Stimulated activated CD4-positive, alpha-beta T cell treated with anti-CD3 and anti-CD28 coated beads, Interleukin-1b, Interleukin-23, amount 100 ng/mL, for 1 hour (primary cell): ENCODE results near the gene METTL8.
"Not testable (repeated sequence)": the region's sequence is repeated elsewhere in the genome, so short reads cannot be mapped to it uniquely, and the experiment has no call there.

Source experiments
- DNase-seq, 2 donors: peaks; one replicate each; pipeline ENCODE4 v3.0.0-alpha.2; 2020; ENCODE audit warnings: low read depth in 2 of 2

Gene METTL8

DNA sequence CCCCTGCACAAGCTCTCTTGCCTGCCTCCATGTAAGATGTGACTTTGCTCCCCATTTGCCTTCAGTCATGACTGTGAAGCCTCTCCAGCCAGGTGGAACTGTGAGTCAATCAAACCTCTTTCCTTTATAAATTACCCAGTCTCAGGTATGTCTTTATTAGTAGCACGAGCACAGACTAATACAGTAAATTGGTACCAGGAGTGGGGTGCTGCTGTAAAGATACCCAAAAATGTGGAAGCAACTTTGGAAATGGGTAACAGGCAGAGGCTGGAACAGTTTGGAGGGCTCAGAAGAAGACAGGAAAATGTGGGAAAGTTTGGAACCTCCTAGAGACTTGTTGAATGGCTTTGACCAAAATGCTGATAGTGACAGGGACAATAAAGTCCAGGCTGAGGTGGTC lies 122.2 kb downstream of the METTL8 start:
- not testable (repeated sequence) for DNase-seq

DNA sequence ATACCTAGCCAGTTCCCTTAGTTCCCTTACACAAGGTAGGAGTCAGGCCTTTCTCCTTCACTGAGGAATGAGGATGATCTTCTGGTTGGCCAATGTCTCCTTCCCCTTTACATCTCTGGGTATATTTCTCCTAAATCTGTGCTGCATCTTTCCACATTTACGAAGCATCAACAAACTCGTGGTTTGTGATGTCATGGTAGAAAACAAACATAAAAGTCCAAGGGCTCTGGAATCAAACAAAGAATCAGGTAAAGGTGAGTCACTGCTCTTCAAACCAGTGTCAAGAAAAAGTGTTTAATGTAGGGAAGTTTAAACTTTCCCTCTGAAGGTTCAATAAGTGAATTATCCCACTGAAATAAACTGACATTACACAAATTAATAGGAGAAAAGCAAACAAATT lies 122.9 kb downstream of the METTL8 start:
- no peak for DNase-seq

DNA sequence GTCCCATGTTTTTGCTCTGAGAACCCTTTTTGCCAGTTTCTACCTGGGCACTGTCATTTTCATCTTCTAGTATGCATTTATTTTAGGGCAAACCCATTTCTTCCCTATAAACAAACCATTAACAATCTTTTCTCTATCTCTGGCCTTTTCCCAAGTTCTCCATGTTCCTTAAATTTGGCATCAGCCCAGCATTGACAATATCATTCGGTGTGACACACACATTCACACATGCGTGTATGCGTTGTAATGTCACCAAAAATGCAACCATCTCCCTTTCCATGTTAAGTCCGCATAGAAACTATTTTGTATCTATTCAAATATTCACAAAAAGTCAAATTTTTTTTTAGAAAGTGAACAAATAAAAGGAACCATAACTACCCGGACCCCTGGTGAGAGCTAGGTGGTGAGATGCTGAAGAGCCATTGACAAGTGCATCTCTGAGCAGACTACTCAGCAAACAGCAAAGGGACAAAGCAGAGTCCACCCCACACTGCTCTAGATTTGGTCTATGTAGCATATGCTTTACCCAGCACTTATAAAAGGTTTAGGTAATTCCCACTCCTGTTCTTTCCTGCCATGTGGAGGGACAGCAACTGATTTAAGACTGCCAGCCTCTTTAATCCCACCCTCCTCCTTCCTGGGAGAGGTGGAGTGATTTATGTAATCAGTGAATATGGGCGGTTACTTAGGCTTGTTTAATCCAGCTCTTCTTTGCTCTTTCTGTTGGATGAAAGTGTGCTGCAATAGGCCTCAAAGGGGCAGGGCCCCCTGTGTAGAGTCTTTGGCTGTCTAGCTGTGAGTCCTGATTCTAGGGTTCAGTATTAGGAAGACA lies 124.1 kb downstream of the METTL8 start:
- DNase-seq, result no peak

DNA sequence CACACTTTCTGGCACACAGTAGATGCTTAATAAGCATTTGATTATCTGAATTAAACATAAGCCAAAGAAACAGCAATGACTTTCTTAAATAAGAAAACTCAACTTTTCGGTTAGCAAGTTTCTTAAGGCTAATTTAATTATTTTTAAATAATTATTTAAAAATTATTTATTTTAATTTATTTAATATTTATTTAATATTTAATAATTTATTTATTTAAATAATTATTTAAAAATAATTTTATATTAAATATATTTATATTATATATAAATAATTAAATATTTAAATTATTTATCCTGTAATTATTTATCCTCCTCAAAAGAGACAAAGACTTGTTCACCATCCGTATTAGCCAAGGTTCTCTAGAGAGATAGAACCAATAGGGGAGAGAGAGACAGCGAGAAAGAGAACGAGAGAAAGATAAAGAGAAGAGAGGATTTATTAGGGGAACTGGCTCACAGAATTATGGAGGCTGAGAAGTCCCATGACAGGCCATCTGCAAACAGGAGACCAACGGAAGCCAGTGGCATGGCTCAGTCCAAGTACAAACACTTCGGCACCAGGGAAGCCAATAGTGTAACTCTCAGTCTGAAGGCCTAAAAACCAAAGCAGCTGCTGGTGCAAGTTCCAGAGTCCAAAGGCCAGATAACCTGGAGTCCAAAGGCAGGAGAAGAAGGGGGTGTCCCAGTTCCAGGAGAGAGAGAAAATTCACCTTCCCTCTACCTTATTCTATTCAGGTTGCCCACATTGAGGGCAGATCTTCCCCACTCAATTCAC lies 125.3 kb downstream of the METTL8 start:
- no peak for DNase-seq

DNA sequence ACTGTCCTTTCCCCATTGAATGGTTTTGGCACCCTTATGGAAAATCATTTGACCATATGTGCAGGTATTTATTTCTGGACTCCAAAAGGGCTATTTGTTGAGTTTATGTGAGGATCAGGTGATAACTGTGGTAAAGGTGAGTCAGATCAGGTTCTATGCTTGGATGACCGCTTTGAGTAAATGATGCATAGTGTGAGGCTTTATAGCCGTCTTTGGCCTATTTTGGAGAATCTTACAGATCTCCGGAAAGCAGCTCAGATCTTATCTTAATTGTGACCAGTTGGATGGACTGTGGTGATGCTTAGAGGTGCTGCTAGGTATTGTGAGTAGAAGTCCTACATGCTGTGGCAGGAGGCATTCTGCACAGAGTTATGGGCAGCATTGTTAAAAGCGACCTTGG lies 126.2 kb downstream of the METTL8 start:
- no peak for DNase-seq

DNA sequence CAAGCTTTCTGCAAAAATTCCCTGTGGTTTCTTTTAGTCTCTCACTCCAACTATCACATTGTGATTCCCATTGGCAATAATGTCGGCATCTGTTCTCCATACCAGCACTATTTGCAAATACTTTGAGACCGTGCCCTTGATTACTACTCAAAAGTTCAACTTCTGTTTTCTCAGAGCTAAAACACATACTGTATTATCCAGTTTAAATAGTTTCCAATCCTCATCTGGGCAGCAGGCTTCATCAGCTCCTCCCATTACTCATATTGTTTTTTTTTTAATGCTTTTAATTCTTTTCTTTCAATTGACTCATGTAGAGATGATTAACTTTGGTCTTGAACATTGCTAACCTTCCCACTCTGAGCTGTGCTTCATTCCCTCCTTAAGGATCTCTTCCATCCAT lies 135.8 kb downstream of the METTL8 start:
- no peak for DNase-seq

DNA sequence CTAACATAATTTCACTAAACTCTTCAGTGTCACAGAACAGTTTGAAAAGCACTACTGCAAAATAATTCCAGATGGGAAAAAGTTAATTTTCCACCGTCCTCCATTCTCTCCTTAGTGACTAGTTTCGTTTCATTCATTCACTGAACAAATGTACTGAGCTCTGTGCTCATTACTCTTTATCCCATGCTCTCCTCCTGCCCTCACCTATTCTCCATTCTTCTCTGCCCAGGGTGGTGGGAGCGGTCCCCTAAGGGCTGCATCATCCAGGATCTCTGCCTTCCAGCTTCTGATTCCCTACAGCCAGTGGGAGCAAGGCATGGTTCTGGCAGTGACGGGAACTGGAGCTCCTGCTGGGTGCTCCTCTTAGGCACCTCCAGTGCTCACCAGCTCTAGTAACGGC lies 139.2 kb downstream of the METTL8 start:
- DNase-seq, result no peak

DNA sequence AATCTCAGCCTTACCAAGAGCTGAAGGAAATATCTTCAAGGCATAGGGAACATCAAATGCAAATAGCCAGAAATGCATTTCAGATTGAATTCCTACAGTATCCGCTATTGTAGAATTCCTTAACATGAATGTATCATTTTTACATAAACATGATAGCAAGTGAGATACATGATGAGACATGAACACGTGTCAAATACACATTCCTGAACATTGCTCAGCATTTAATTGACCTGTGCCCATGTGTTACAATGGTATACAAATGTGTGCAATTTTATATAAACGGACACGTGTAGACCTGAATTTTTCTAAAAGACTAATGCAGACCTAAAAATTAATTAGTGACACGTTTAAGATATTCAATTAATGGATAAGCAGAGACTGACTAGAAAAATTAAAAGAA lies 140.1 kb downstream of the METTL8 start:
- DNase-seq, result no peak

DNA sequence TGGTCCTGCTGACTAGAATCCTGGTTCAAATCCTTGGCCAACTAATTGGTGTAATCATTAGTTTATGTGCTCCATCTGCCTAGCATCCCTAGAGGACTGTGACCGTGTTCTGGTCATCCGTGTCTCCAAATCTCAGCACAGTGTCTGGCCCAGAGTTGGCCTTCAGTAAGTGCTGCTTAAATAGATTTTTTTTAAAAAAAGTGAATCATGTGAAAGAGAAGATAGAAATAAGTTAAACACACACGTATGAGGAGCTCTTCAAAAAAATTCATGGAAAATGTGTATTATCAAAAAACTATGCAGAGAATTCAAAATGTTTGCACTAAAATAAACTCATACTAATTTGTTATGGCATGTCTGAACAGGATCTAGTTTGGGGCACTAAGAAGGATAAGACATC lies 143.8 kb downstream of the METTL8 start:
- no peak for DNase-seq

DNA sequence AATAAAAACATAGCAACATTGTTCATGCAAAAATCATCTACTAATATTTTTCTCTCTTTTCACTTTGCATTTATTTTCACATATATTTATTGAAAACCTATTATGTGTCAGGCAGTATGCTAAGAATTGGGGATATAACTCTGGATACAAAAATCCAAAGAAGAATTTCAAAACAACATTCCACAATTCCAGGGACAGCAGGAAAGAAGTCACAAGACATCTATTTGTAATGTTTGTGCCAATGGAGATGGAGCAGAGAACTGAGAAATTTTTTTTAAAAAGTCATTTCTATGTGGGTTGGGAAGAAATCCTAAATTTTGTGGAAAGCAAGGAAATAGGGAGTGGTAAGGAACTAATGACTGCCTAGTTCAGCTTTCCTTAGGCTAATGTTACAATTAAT lies 144.5 kb downstream of the METTL8 start:
- no peak for DNase-seq

DNA sequence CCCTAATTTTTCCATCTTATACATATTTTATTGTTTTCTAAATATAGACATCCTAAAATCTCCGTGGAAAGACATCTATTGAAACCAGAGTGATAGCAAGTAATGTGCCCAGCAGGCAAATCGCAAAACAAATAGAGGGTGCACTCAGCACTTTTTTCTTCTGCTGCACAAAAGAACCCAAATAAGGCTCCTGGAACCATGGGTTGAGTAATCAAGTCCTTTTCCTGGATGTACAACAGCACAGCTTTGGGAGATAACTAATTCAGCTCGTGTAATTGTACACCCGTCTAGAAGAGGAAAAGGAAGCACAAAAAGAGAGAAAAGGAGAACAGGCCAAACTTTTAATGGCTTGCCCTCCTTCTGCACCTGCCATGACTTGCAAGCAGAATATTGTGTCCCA lies 146.2 kb downstream of the METTL8 start:
- no peak for DNase-seq

DNA sequence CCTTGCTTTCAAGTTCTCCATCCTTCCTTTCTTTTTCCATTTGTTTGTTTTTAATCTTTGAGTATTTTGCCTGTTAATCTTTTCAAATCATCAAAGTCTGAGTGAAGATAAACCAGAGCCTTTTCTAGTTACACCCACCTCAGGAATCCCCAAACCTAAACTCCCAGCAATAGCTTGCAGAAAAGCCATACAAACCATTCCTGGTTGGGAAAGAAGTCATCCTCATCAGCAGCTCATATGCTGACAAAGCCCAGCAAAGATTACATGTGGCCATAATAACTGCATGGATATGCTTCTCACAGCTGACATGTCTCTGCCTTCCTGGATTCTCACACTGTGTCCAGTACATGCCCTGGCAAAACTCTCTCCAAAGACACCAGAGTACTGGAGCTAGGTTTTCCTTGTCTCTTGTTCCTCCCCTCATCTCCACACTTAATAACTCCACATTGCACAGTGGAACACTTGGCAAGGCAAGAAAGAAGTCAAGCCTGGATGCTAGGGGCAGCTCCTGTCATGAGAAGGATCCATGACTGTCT lies 146.7 kb downstream of the METTL8 start:
- no peak for DNase-seq

DNA sequence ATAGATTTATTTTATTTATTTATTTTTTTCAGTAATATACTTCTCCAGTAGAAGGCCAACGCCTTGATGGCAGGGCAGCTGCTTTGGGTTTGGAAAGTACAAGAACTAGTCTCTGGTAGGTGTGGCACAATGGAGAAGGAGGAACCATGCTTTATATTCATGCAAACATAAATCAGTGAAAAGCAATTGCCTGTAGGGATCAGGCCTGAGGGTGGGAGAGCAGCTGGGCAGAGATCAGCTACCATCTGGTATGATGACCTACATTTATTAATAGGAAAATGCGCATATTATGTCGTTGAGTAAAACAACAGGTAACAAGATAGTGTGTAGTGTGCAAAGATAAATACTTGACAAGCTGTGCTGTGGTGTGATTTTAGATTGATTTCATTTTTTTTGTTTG lies 152.7 kb downstream of the METTL8 start:
- DNase-seq, result no peak

DNA sequence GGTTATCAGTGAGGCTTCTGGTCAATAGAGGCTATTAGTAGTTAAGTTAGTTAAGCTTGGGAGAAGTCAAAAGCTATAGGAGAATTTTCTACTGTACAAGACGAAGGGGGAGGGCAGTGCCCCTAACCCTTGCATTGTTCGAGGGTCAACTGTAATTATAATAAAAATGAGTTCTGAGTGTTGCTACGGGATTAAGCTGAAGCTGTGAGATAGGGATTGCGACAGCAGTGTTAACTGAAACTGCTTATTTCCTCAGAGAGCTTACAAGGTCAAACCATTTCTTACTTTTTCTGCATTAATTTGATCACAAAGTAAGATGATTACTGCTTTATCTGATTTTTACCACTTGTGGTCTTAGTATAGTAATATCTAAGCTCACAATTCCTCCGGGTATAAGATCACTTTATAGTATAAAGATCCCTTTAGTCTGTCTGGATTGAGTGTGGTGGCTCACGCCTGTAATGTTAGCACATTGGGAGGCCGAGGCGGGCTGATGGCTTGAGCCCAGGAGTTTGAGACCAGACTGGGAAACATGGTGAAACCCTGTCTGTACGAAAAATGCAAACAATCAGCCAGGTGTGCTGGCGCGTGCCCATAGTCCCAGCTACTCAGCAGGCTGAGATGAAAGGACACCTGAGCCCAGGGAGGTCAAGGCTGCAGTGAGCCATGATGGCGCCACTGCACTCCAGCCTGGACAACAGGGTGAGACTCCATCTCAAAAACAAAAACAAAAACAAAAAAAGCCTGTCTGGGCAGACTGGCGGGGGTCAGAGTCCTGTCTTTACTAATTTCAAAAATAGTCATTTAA lies 153.6 kb downstream of the METTL8 start:
- no peak for DNase-seq

DNA sequence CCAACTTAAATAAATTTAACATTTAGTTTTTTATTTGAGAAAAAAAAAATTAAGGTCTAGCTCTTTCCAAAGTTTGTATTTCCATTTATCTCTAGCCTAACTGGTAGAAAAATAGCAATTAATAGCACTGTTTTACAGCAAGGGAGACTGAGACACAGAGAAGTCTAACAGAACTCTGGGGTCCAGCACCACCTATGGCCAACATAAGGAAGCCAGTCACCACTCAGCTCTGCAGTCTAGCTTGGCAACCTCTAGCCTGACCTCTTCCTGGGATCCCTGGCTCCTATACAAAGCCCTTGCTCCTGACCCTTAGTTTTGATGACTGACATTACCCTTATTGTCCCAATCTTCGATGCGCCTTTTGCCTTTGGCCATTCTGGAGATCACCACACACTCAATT lies 159.0 kb downstream of the METTL8 start:
- no peak for DNase-seq

DNA sequence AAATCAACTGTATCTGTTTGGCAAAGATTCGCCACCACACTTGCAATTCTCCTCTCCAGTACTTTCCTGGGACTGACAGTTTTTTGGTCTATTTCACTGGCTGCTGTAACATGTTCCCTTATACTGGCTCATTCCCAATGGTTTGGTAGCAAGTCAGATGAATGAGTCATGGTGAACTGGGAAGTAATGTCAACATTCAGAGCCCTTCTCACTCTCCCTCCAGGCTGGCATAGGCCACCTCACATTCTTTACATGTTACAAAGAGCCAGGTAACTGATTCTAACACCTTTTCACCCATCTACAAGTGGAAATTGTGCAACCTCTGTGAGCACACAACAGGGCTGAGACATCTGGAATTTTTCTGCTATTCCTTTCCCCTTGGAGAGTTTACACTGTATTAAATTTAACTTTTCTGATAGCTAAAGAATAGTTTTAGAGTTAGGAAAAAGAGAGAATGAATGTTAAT lies 161.8 kb downstream of the METTL8 start:
- no peak for DNase-seq

DNA sequence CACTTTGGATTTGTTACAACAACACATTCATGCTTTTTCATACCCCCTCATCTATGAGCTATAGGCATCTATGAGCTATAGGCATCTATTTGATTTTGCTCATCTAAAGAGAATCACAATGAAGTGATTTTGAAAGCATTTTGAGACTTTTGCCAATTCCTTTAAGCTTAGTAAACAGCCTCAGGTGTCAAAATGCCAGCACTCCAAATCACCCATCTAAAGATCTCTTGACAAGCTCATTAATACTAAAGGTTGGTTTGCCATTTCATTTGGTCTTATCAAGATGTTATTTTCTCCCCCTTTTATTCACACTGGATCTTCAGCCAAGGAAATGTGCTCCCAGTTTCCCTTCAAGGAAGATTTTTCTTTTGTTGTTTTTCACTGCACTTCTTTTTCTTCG lies 162.4 kb downstream of the METTL8 start:
- no peak for DNase-seq

DNA sequence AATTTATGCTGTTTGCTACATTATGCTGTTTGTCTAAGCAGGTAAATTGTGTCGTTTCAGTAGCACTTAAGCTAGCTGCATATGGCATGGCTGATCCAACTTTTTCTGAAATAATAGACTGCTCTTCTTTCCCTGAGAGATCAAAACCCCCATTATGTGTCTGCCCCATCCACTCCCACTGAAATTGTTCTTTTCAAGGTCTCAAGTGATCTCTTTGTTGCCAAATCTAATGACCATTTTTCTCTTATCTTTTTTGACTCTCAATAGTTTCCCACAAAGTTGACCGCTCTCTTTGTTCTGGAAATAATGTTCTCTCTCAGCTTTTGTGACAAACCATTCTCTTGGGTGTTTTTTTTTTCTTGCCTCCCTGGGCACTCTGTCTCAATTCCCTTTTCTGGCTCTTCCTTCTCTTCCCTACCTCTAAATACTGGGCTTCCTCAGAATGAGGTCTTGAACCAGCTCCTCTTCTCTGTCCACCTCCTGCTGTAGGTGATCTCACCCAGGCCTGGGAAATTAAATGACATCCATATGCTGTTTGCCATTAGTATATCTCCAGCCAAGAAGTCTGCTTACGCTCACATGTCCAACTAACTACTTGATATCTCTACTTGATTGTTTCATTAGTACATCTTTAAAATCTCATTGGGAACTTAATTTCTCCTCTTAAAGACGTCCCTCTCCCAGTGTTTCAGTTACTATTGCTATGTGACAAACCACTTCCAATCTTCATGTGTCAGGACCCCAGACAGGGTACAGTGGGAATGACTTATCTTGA lies 165.7 kb downstream of the METTL8 start:
- no peak for DNase-seq
